A549 (cell line): ENCODE measurements around the gene RGS14.

ENCODE experiments used
- CHD4 ChIP-seq: fragments of 200-600 bp; sonication (generic); IDR thresholded peaks from 2 replicates; pipeline ENCODE4 v1.6.1; 2016; ENCODE audit warnings: antibody characterized with exemption, mild to moderate bottlenecking, borderline replicate concordance
- CTCF ChIP-seq: fragments of >200 bp; sonication (Bioruptor Twin); formaldehyde crosslinking; IDR thresholded peaks from 3 replicates; pipeline ENCODE4 v1.5.1; 2016
- ELK1 ChIP-seq: fragments of 150-350 bp; IDR thresholded peaks from 2 replicates; pipeline ENCODE4 v1.6.1; 2014; ENCODE audit warnings: low read depth, mild to moderate bottlenecking, low read length
- EP300 ChIP-seq, 2 experiments: fragments of >200 bp; sonication (Bioruptor Twin); formaldehyde crosslinking; IDR thresholded peaks; 2 replicates in 1 of 2; 3 replicates in 1 of 2; pipeline ENCODE4 v1.6.1; 2016 to 2017
- ESRRA ChIP-seq: fragments of 150-350 bp; IDR thresholded peaks from 2 replicates; pipeline ENCODE4 v1.6.1; 2014; ENCODE audit warnings: mild to moderate bottlenecking, low read length, borderline replicate concordance
- HOXB13 ChIP-seq: fragments of 250-450 bp; sonication (Bioruptor Pico); IDR thresholded peaks from 2 replicates; pipeline ENCODE4 v1.5.0; 2020; ENCODE audit warnings: low read depth, mild to moderate bottlenecking, moderate library complexity
- JUN ChIP-seq, 2 experiments: fragments of >200 bp; sonication (Bioruptor Twin); formaldehyde crosslinking; IDR thresholded peaks; 2 replicates in 1 of 2; 3 replicates in 1 of 2; pipeline ENCODE4 v1.6.1; 2016 to 2017
- JUNB ChIP-seq: fragments of >200 bp; sonication (Bioruptor Twin); formaldehyde crosslinking; IDR thresholded peaks from 2 replicates; pipeline ENCODE4 v1.6.1; 2016
- MAZ ChIP-seq: fragments of 150-350 bp; IDR thresholded peaks from 2 replicates; pipeline ENCODE4 v1.6.1; 2014; ENCODE audit warnings: antibody characterized with exemption, low read depth, low read length, borderline replicate concordance
- RAD21 ChIP-seq, 2 experiments: fragments of >200 bp in 1 of 2; sonication (Bioruptor Twin) in 1 of 2; formaldehyde crosslinking in 1 of 2; IDR thresholded peaks in 1 of 2; conservative IDR thresholded peaks in 1 of 2; 2 replicates in 1 of 2; 3 replicates in 1 of 2; pipeline ENCODE4 v1.6.1; 2012 to 2018; ENCODE audit warnings: inconsistent platforms in 1 of 2
- REST ChIP-seq: fragments of 200-600 bp; sonication (generic); IDR thresholded peaks from 2 replicates; pipeline ENCODE4 v1.6.1; 2016; ENCODE audit warnings: antibody characterized with exemption, mild to moderate bottlenecking, moderate library complexity
- SREBF2 ChIP-seq: fragments of 450-650 bp; IDR thresholded peaks from 2 replicates; pipeline ENCODE4 v1.6.1; 2014; ENCODE audit warnings: mild to moderate bottlenecking, moderate library complexity
- USF2 ChIP-seq: fragments of 450-650 bp; IDR thresholded peaks from 2 replicates; pipeline ENCODE4 v1.6.1; 2014; ENCODE audit warnings: antibody characterized with exemption

GRCh38 chr5:177412603-177413233, 55.0 kb downstream of the RGS14 start:
- TF ChIP-seq CTCF, result no peak
- TF ChIP-seq ELK1, result no peak
- no peak for TF ChIP-seq USF2
- no peak for TF ChIP-seq JUN (IDR thresholded peaks at IDR 0.05)
- TF ChIP-seq SREBF2, result no peak
- no peak for TF ChIP-seq MAZ
- TF ChIP-seq HOXB13 (CRISPR knock-in tag), result no peak
- TF ChIP-seq RAD21 (conservative IDR thresholded peaks at IDR 0.05 in 1 of 2, IDR thresholded peaks at IDR 0.05 in 1 of 2), result no peak
- TF ChIP-seq EP300 (IDR thresholded peaks at IDR 0.05), result no peak
- no peak for TF ChIP-seq JUNB
- no peak for TF ChIP-seq CHD4
- TF ChIP-seq REST, result no peak
- no peak for TF ChIP-seq ESRRA
